ENCODE results near the gene PAX5. TPM values are rescaled to one million over a fixed set of nuclear protein-coding genes. Genes with fewer than 3 reads are reported as not detected.

PAX5 gene
- total RNA-seq, 3 donors from 2014 or later (not counting 1 experiment from before 2014, with no cell fraction given) = 1.3 to 2.1 (median 2.0) TPM

DNA sequence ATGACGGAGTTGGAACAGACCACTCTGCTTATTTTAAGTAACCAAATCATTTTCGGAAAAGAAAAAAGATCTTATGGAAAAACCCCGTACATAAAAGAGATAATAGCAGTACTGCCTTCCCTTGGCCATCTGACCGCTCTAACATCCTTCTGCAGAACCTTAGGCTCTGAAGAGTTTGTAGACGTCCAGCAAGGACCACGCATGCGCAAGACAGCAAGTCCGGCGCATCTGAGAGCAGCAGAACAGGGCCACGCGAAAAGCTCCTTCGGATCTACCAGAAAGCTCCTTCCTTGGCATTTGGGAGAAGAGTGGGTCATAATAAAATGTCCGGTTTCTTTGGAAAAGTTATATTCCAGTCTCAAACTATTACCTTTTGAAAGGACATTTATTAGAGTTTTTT, 26.8 kb downstream of the PAX5 start:
- TF ChIP-seq, protein P1, sequence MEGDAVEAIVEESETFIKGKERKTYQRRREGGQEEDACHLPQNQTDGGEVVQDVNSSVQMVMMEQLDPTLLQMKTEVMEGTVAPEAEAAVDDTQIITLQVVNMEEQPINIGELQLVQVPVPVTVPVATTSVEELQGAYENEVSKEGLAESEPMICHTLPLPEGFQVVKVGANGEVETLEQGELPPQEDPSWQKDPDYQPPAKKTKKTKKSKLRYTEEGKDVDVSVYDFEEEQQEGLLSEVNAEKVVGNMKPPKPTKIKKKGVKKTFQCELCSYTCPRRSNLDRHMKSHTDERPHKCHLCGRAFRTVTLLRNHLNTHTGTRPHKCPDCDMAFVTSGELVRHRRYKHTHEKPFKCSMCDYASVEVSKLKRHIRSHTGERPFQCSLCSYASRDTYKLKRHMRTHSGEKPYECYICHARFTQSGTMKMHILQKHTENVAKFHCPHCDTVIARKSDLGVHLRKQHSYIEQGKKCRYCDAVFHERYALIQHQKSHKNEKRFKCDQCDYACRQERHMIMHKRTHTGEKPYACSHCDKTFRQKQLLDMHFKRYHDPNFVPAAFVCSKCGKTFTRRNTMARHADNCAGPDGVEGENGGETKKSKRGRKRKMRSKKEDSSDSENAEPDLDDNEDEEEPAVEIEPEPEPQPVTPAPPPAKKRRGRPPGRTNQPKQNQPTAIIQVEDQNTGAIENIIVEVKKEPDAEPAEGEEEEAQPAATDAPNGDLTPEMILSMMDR (IDR thresholded peaks at IDR 0.05) = no peak
- Mint-ChIP-seq H3K27ac (no peak overlapping the region), H3K36me3 (no peaks in the 10 kb centered on the region), H3K4me1 (no peaks in the 10 kb centered on the region), H3K27me3 (ENCODE audit: low read depth in 2 of 2) (peaks cover 39 to 60% of the 10 kb centered on the region in 2 donors), H3K9me3 (no peaks in the 10 kb centered on the region), H3K4me3 (no peak overlapping the region)
- DNase-seq (no peak), ATAC-seq (no peak)
- Histone ChIP-seq H3K9me3 (ENCODE audit: control insufficient read depth, insufficient read depth, low read length) (no peaks in the 10 kb centered on the region), H3K4me1 (ENCODE audit: control insufficient read depth, insufficient read depth, low read length) (peaks cover 3% of the 10 kb centered on the region), H3K36me3 (ENCODE audit: control insufficient read depth, insufficient read depth, low read length) (no peaks in the 10 kb centered on the region), H3K27ac (ENCODE audit: low read length) (no peak overlapping the region), H3K27me3 (ENCODE audit: control insufficient read depth, insufficient read depth, low read length) (peaks cover 4% of the 10 kb centered on the region), H3K4me3 (ENCODE audit: low read length) (no peak overlapping the region)
- WGBS (ENCODE audit: insufficient coverage) = 84% methylated on average over 12 of the region's 13 CpGs
- intact Hi-C loops (cut with micrococcal nuclease) = no loop called here

DNA sequence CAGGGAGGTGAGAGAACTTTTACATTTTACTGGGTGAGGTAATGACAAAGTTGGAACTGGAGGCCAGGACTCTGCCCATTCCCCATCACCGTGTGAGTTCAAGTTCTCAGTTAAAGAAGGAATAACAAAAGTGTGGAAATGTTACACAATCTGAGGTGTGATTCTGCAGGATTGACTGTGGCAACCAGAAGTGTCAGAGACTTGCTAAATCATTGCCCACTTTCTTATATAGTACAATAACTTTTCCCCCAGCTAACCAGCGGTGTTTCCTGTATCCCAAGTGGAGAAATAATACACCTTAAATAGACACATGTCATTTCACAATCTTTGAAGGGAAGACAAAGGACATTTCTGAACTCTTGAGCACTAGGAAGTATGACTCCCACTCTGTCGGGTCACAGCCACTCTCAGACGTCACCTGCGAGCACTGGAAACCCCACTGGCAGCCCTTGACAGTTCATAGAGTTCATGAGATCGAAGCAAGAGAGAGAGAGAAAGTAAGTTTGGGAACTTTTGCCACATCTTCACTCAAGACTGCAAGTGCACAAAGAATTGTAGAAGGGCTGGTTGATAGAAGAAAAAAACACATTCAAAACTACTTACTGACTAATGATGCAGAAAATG, 28.4 kb downstream of the PAX5 start:
- TF ChIP-seq, protein P1 (IDR thresholded peaks at IDR 0.05) = no peak
- Histone ChIP-seq H3K36me3 (ENCODE audit: control insufficient read depth, insufficient read depth, low read length) (no peaks in the 10 kb centered on the region), H3K27ac (ENCODE audit: low read length) (peak overlapping the region; percentile 43), H3K9me3 (ENCODE audit: control insufficient read depth, insufficient read depth, low read length) (no peaks in the 10 kb centered on the region), H3K4me1 (ENCODE audit: control insufficient read depth, insufficient read depth, low read length) (peaks cover 4% of the 10 kb centered on the region), H3K27me3 (ENCODE audit: control insufficient read depth, insufficient read depth, low read length) (peaks cover 4% of the 10 kb centered on the region), H3K4me3 (ENCODE audit: low read length) (no peak overlapping the region)
- Mint-ChIP-seq H3K4me1 (no peaks in the 10 kb centered on the region), H3K4me3 (no peak overlapping the region), H3K27me3 (ENCODE audit: low read depth in 2 of 2) (peaks cover 43 to 60% of the 10 kb centered on the region in 2 donors), H3K27ac (no peak overlapping the region), H3K36me3 (no peaks in the 10 kb centered on the region), H3K9me3 (no peaks in the 10 kb centered on the region)
- no peak for ATAC-seq
- no peak for DNase-seq
- intact Hi-C loops (cut with micrococcal nuclease) = no loop called here
- WGBS (ENCODE audit: insufficient coverage) = 60% methylated on average over 5 of the region's 6 CpGs

DNA sequence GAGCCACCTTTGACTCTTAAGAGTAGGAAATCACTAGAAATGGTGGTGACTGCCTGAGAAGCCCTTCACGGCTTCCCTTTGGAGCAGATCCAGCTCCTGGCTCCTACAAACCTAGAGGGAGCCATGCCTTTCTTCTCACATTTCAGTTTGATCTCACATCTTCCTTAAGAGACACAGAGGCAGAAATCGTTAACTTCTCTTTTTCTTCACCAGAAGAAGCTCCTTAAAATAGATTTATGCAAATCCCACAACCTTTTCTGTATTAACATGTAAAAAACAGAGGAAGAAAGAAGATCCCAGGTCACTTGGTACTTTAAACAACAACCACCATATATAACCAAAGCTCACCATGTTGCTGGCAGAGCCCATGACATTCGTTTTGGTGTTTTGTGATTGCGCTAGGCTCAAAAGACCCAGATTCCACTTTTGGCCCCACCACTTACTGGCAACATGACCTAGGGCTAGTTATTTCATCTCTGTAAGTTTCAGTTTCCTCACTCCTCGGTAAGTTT, 29.6 kb downstream of the PAX5 start:
- no peak overlapping the region for H3K27ac Mint-ChIP-seq
- Histone ChIP-seq H3K27ac (ENCODE audit: low read length) (peak overlapping the region; percentile 46), H3K4me3 (ENCODE audit: low read length) (no peak overlapping the region), H3K27me3 (ENCODE audit: control insufficient read depth, insufficient read depth, low read length) (peaks cover 4% of the 10 kb centered on the region), H3K36me3 (ENCODE audit: control insufficient read depth, insufficient read depth, low read length) (no peaks in the 10 kb centered on the region), H3K4me1 (ENCODE audit: control insufficient read depth, insufficient read depth, low read length) (peaks cover 9% of the 10 kb centered on the region), H3K9me3 (ENCODE audit: control insufficient read depth, insufficient read depth, low read length) (no peaks in the 10 kb centered on the region)
- no peaks in the 10 kb centered on the region for H3K4me1 Mint-ChIP-seq
- H3K4me3 Mint-ChIP-seq = no peak overlapping the region
- intact Hi-C loops (cut with micrococcal nuclease) = no loop called here
- H3K9me3 Mint-ChIP-seq = no peaks in the 10 kb centered on the region
- peaks cover 50 to 72% of the 10 kb centered on the region in 2 donors for H3K27me3 Mint-ChIP-seq (ENCODE audit: low read depth in 2 of 2)
- no peaks in the 10 kb centered on the region for H3K36me3 Mint-ChIP-seq
- TF ChIP-seq, protein P1 (IDR thresholded peaks at IDR 0.05) = no peak
- DNase-seq = no peak
- no peak for ATAC-seq
- 45% methylated on average over 4 of the region's 5 CpGs for WGBS (ENCODE audit: insufficient coverage)

Data from natural killer cell (primary cell).